ENCODE data around the gene PRDM16. TPM values are rescaled to one million over a fixed set of nuclear protein-coding genes. Genes with fewer than 3 reads are reported as not detected.

The PRDM16 gene
- total RNA-seq, 1 experiment from 2014 or later = 6.1 TPM

DNA sequence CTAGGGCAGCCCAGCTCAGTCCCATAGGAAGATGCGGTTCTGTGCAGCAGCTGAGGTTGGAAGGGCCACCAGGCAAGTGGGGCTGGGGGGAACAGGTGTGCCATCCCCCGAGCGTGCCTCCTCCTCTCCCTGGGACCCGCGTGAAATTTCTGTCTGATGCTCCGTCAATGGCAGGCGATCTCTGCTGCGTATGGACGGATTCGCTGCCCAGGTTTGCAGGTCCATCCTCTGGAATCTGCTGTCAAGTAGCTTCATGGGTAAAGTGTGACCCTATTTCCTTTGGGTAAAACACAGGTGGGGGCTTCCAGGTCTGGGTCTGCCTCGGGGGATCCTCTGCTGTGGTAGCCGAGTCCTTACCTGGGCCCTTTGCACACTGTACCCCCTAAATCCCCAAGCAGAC lies 270.9 kb downstream of the PRDM16 start:
- POLR2A ChIA-PET = no interaction called here

GRCh38 chr1:3340548-3341235 lies 271.7 kb downstream of the PRDM16 start:
- Histone ChIP-seq H2AFZ (ENCODE audit: low read depth, low read length, poor library complexity, severe bottlenecking) (no peak overlapping the region), H3K79me2 (ENCODE audit: insufficient read depth, low read length) (no peaks in the 10 kb centered on the region), H3K27me3 (ENCODE audit: insufficient read depth, low read length) (no peaks in the 10 kb centered on the region), H3K9ac (ENCODE audit: low read length) (no peak overlapping the region), H3K4me2 (ENCODE audit: low read length) (no peak overlapping the region), H4K20me1 (ENCODE audit: insufficient read depth) (no peaks in the 10 kb centered on the region), H3K4me3 (replicated peaks in 1 of 2; ENCODE audit: low read depth in 1 of 2, low read length in 2 of 2) (no peak overlapping the region), H3K27ac (ENCODE audit: low read depth, low read length) (no peak overlapping the region), H3K9me3 (ENCODE audit: control insufficient read depth in 1 of 2, insufficient read depth in 1 of 2, low read depth in 1 of 2, low read length in 2 of 2) (peaks cover 0 to 3% of the 10 kb centered on the region in 2 experiments; a peak in 1 of 4 replicates), H3K4me1 (ENCODE audit: control insufficient read depth in 1 of 2, insufficient read depth in 2 of 2, low read length in 2 of 2) (no peaks in the 10 kb centered on the region), H3K9me2 (ENCODE audit: insufficient read depth) (no peaks in the 10 kb centered on the region), H3K36me3 (ENCODE audit: control insufficient read depth in 1 of 2, insufficient read depth in 2 of 2, low read length in 2 of 2) (no peaks in the 10 kb centered on the region)
- POLR2A ChIA-PET = no interaction called here
- no peak for DNase-seq (ENCODE audit: low read depth, low spot score)
- ATAC-seq = no peak
- no TSS peak for BruUV-seq (replicated peaks)
- CTCF ChIA-PET = no interaction called here
- intact Hi-C loops (cut with micrococcal nuclease) = no loop called here
- RAD21 ChIA-PET (ENCODE audit: low non-redundant PET in 1 of 2, low total read pairs in 2 of 2, uncharacterized antibody in 2 of 2, unreplicated experiment in 2 of 2) = no interaction called here
- no peak for TF ChIP-seq MAX (IDR thresholded peaks at IDR 0.05)
- TF ChIP-seq ZNF274 (IDR thresholded peaks at IDR 0.05; ENCODE audit: low read depth, low read length) = no peak
- TF ChIP-seq ATF3 (IDR thresholded peaks at IDR 0.05) = no peak
- no peak for TF ChIP-seq SIN3A (IDR thresholded peaks at IDR 0.05; ENCODE audit: low read depth)
- TF ChIP-seq SRF (IDR thresholded peaks at IDR 0.05; ENCODE audit: low read depth) = no peak
- no peak for TF ChIP-seq POLR2A (IDR thresholded peaks at IDR 0.05; ENCODE audit: borderline replicate concordance, extremely low read depth, insufficient read depth, insufficient read length)
- TF ChIP-seq FOSL1 (IDR thresholded peaks at IDR 0.05; ENCODE audit: low read depth) = no peak
- no peak for TF ChIP-seq TCF7L2 (IDR thresholded peaks at IDR 0.05; ENCODE audit: borderline replicate concordance, extremely low read depth, insufficient read depth, insufficient read length)
- no peak for TF ChIP-seq ELF1 (IDR thresholded peaks at IDR 0.05; ENCODE audit: borderline replicate concordance, low read depth)
- no peak for TF ChIP-seq EGR1 (IDR thresholded peaks at IDR 0.05; ENCODE audit: low read depth)
- TF ChIP-seq POLR2AphosphoS5 (IDR thresholded peaks at IDR 0.05; ENCODE audit: low read depth, low read length) = no peak

More for the DNA sequence above, 270.9 kb downstream of the PRDM16 start:
- ChIA-PET CTCF (no interaction called here), RAD21 (ENCODE audit: low non-redundant PET in 1 of 2, low total read pairs in 2 of 2, uncharacterized antibody in 2 of 2, unreplicated experiment in 2 of 2) (no interaction called here)
- Histone ChIP-seq H2AFZ (ENCODE audit: low read depth, low read length, poor library complexity, severe bottlenecking) (no peak overlapping the region), H3K4me2 (ENCODE audit: low read length) (no peak overlapping the region), H3K9ac (ENCODE audit: low read length) (no peak overlapping the region), H4K20me1 (ENCODE audit: insufficient read depth) (no peaks in the 10 kb centered on the region), H3K27ac (ENCODE audit: low read depth, low read length) (no peak overlapping the region), H3K9me3 (ENCODE audit: control insufficient read depth in 1 of 2, insufficient read depth in 1 of 2, low read depth in 1 of 2, low read length in 2 of 2) (peaks cover 0 to 3% of the 10 kb centered on the region in 2 experiments; a peak in 1 of 4 replicates), H3K79me2 (ENCODE audit: insufficient read depth, low read length) (no peaks in the 10 kb centered on the region), H3K4me3 (replicated peaks in 1 of 2; ENCODE audit: low read depth in 1 of 2, low read length in 2 of 2) (no peak overlapping the region), H3K27me3 (ENCODE audit: insufficient read depth, low read length) (no peaks in the 10 kb centered on the region), H3K4me1 (ENCODE audit: control insufficient read depth in 1 of 2, insufficient read depth in 2 of 2, low read length in 2 of 2) (no peaks in the 10 kb centered on the region), H3K9me2 (ENCODE audit: insufficient read depth) (no peaks in the 10 kb centered on the region), H3K36me3 (ENCODE audit: control insufficient read depth in 1 of 2, insufficient read depth in 2 of 2, low read length in 2 of 2) (no peaks in the 10 kb centered on the region)
- no TSS peak for BruUV-seq (replicated peaks)
- TF ChIP-seq CBX3 (IDR thresholded peaks at IDR 0.05; ENCODE audit: low read depth) = no peak
- TF ChIP-seq EZH2 (IDR thresholded peaks at IDR 0.05) = no peak
- TF ChIP-seq FOSL1 (IDR thresholded peaks at IDR 0.05; ENCODE audit: low read depth) = no peak
- TF ChIP-seq YY1 (IDR thresholded peaks at IDR 0.05; ENCODE audit: extremely low read depth, insufficient replicate concordance, low read depth, low read length) = no peak
- TF ChIP-seq POLR2A (IDR thresholded peaks at IDR 0.05; ENCODE audit: borderline replicate concordance, extremely low read depth, insufficient read depth, insufficient read length) = no peak
- no peak for TF ChIP-seq ATF3 (IDR thresholded peaks at IDR 0.05)
- TF ChIP-seq ZNF274 (IDR thresholded peaks at IDR 0.05; ENCODE audit: low read depth, low read length) = no peak
- TF ChIP-seq EZH2phosphoT487 (IDR thresholded peaks at IDR 0.05; ENCODE audit: borderline replicate concordance) = no peak
- no peak for TF ChIP-seq EGR1 (IDR thresholded peaks at IDR 0.05; ENCODE audit: low read depth)
- TF ChIP-seq ELF1 (IDR thresholded peaks at IDR 0.05; ENCODE audit: borderline replicate concordance, low read depth) = no peak
- no peak for TF ChIP-seq POLR2AphosphoS5 (IDR thresholded peaks at IDR 0.05; ENCODE audit: low read depth, low read length)
- TF ChIP-seq MAX (IDR thresholded peaks at IDR 0.05) = no peak
- TF ChIP-seq TCF7L2 (IDR thresholded peaks at IDR 0.05; ENCODE audit: borderline replicate concordance, extremely low read depth, insufficient read depth, insufficient read length) = no peak
- no peak for TF ChIP-seq CEBPB (IDR thresholded peaks at IDR 0.05; ENCODE audit: low read depth)
- DNase-seq (ENCODE audit: low read depth, low spot score) (no peak), ATAC-seq (no peak)
- intact Hi-C loops (cut with micrococcal nuclease) = no loop called here
